ENCODE results near the gene CCND2.

GRCh38 chr12:4225571-4225970 lies 48.0 kb upstream of the CCND2 start:
- TF ChIP-seq CTCF (IDR thresholded peaks at IDR 0.05) (no peak), POLR2A (IDR thresholded peaks at IDR 0.05) (no peak)
